ENCODE results near the gene GALNS. TPM values are rescaled to one million over a fixed set of nuclear protein-coding genes. Genes with fewer than 3 reads are reported as not detected.

GALNS gene
- total and polyA plus RNA-seq, 2 donors (not counting 3 experiments of a cell fraction or from before 2014, with no cell fraction given): 21.8 to 40.2 TPM

GRCh38 chr16:88811769-88812512 lies 44.8 kb downstream of the GALNS start, which contains the start of gene APRT:
Gene APRT (minus strand): TSS chr16:88811928. CDS start chr16:88811899, 29 bp downstream.
- ChIA-PET CTCF (interaction anchor here (0.6 to 4.9 kb wide), 9 partner anchors 28 to 404 kb away, joined by 3 to 50 read pairs (median 5); partner anchors contain the start of genes GALNS, PIEZO1 and TRAPPC2L), POLR2A (interaction anchor here (1.3 kb wide), 1 partner anchor 27 kb away, joined by 4 read pairs; the partner anchor contains the start of gene PIEZO1)
- Histone ChIP-seq H3K4me3 (replicated peaks in 1 of 3; ENCODE audit: insufficient read depth in 1 of 3, low read depth in 1 of 3, low read length in 3 of 3) (peak within 1 kb of the TSS; percentile 42 to 54 (median 52)), H3K9me1 (replicated peaks; ENCODE audit: control insufficient read depth, extremely low read depth, insufficient read depth, low read length) (no peaks in the 10 kb centered on the region), H3K27me3 (ENCODE audit: control insufficient read depth in 2 of 2, insufficient read depth in 2 of 2, low read length in 2 of 2) (no peaks in the 10 kb centered on the region), H3K4me1 (ENCODE audit: control insufficient read depth, extremely low read depth, insufficient read depth, low read length) (peaks cover 17% of the 10 kb centered on the region), H3K27ac (ENCODE audit: insufficient read depth, low read depth, low read length) (peak within 1 kb of the TSS; percentile 49), H4K20me1 (replicated peaks; ENCODE audit: control insufficient read depth, extremely low read depth, insufficient read depth, low read length) (no peaks in the 10 kb centered on the region), H3K9ac (replicated peaks; ENCODE audit: extremely low read depth, insufficient read depth, low read length) (peak within 1 kb of the TSS; percentile 57), H3K36me3 (ENCODE audit: control insufficient read depth in 2 of 2, extremely low read depth in 1 of 2, insufficient read depth in 2 of 2, low read length in 2 of 2) (peaks cover 4 to 12% of the 10 kb centered on the region in 2 experiments), H3K9me3 (replicated peaks; ENCODE audit: control insufficient read depth, insufficient read depth, low read length) (no peaks in the 10 kb centered on the region), H3K4me2 (ENCODE audit: insufficient read depth, low read length) (peak within 1 kb of the TSS; percentile 85), H2AFZ (ENCODE audit: low read depth, low read length) (peak within 1 kb of the TSS; percentile 96), H3K79me2 (ENCODE audit: control insufficient read depth, insufficient read depth, low read length) (peaks cover 23% of the 10 kb centered on the region)
- intact Hi-C loops (cut with micrococcal nuclease): loop anchor here (1.0 to 5.0 kb wide), 2 partner anchors 45 to 110 kb away; partner anchors contain the start of gene TRAPPC2L
- peak; percentile 98 for FAIRE-seq
- dilution Hi-C loops (cut with MboI; ENCODE audit: extremely low pct_ligation_motif_present, low sequenced_read_pairs): no loop called here
- peak; percentile 94 for DNase-seq (ENCODE audit: low read depth, low spot score)
- BruUV-seq (replicated peaks): no TSS peak
- TF ChIP-seq MAX (IDR thresholded peaks at IDR 0.05; ENCODE audit: insufficient read depth, insufficient read length) (peak; percentile 52), FOS (IDR thresholded peaks at IDR 0.05; ENCODE audit: borderline replicate concordance, insufficient read depth, low read length) (no peak), EZH2 (IDR thresholded peaks at IDR 0.05; ENCODE audit: borderline replicate concordance, low read depth, low read length, severe bottlenecking) (no peak), POLR2A (IDR thresholded peaks at IDR 0.05; ENCODE audit: low read depth, low read length) (peak; percentile 97), JUN (IDR thresholded peaks at IDR 0.05; ENCODE audit: borderline replicate concordance, insufficient read depth, insufficient read length, low read depth) (no peak), POLR2AphosphoS5 (IDR thresholded peaks at IDR 0.05; ENCODE audit: insufficient read depth, low read depth, low read length) (peak; percentile 88)
- TF ChIP-seq, protein P1, sequence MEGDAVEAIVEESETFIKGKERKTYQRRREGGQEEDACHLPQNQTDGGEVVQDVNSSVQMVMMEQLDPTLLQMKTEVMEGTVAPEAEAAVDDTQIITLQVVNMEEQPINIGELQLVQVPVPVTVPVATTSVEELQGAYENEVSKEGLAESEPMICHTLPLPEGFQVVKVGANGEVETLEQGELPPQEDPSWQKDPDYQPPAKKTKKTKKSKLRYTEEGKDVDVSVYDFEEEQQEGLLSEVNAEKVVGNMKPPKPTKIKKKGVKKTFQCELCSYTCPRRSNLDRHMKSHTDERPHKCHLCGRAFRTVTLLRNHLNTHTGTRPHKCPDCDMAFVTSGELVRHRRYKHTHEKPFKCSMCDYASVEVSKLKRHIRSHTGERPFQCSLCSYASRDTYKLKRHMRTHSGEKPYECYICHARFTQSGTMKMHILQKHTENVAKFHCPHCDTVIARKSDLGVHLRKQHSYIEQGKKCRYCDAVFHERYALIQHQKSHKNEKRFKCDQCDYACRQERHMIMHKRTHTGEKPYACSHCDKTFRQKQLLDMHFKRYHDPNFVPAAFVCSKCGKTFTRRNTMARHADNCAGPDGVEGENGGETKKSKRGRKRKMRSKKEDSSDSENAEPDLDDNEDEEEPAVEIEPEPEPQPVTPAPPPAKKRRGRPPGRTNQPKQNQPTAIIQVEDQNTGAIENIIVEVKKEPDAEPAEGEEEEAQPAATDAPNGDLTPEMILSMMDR (IDR thresholded peaks at IDR 0.05; ENCODE audit: extremely low read depth in 1 of 2, insufficient read depth in 1 of 2, low read depth in 1 of 2, low read length in 2 of 2): peak; percentile 16 to 37
